MG63 (cell line): ENCODE results near the gene ORAI3. TPM values are rescaled to one million over a fixed set of nuclear protein-coding genes. Genes with fewer than 3 reads are reported as not detected.

Experiments used
- DNase-seq: peaks from one replicate; pipeline ENCODE4 v3.0.0-alpha.2; 2020
- H3K27me3 ChIP-seq: fragments of 250-450 bp; sonication (Bioruptor Pico); 2 replicates; pipeline ENCODE4 v1.5.1; 2020; ENCODE audit warnings: mild to moderate bottlenecking, moderate library complexity
- H3K36me3 ChIP-seq: fragments of 250-450 bp; sonication (Bioruptor Pico); 2 replicates; pipeline ENCODE4 v1.5.1; 2020; ENCODE audit warnings: mild to moderate bottlenecking, moderate library complexity
- H3K4me3 ChIP-seq: fragments of 250-450 bp; sonication (Bioruptor Pico); 2 replicates; pipeline ENCODE4 v1.5.1; 2020; ENCODE audit warnings: mild to moderate bottlenecking, moderate library complexity
- H3K9me3 ChIP-seq: fragments of 250-450 bp; sonication (Bioruptor Pico); 2 replicates; pipeline ENCODE4 v1.5.1; 2020; ENCODE audit warnings: mild to moderate bottlenecking, moderate library complexity
- total RNA-seq: library from RNA; depleted of rRNA; stranded (reverse); fragments of >200 nt; shearing (Covaris generic); gene quantifications from 2 replicates; pipeline ENCODE4 v1.2.3, GENCODE V29; 2014; ENCODE audit warnings: low replicate concordance

The ORAI3 gene
- total RNA-seq, 1 experiment from 2014 or later, result 4.2 TPM

DNA sequence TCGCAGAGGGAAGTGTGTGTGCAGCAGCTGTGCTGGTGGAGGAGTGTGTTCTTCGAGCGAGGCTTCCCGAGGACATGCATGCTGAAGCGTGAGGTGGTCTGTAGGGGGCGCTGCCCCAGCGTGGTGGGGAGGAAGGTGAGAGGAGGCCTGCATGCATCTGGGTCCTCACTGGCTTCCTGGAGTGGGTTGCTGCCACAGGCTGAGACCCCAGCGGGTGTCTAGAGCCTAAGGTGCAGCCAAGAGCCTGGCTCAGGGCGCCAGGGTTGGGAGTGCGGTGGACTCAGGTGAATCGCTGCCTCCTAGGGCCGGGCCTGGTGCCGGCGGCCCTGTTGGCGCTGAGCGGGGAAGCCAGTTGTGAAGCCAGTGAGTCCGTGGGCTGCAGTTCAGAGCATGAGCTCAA is 28.6 kb downstream of the ORAI3 start:
- DNase-seq, result no peak
- H3K27me3 ChIP-seq, result no peaks in the 10 kb centered on the region
- peaks cover 78% of the 10 kb centered on the region for H3K36me3 ChIP-seq
- no peaks in the 10 kb centered on the region for H3K9me3 ChIP-seq
- H3K4me3 ChIP-seq, result no peak overlapping the region

DNA sequence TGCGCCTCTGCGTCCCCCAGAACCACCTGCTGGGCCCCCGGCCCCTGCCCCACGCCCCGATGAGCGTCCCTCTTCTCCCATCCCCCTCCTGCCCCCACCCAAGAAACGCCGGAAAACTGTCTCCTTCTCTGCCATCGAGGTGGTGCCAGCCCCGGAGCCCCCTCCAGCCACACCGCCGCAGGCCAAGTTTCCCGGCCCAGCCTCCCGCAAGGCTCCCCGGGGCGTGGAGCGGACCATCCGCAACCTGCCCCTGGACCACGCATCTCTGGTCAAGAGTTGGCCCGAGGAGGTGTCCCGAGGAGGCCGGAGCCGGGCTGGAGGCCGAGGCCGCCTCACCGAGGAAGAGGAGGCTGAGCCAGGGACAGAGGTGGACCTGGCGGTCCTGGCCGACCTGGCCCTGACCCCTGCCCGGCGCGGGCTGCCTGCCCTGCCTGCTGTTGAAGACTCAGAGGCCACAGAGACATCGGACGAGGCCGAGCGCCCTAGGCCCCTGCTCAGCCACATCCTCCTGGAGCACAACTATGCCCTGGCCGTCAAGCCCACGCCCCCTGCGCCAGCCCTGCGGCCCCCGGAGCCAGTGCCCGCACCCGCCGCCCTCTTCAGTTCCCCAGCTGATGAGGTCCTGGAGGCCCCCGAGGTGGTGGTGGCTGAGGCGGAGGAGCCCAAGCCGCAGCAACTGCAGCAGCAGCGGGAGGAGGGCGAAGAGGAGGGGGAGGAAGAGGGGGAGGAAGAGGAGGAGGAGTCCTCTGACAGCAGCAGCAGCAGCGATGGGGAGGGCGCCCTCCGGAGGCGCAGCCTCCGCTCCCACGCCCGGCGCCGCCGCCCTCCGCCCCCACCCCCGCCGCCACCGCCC is 30.5 kb downstream of the ORAI3 start:
- no peaks in the 10 kb centered on the region for H3K27me3 ChIP-seq
- no peaks in the 10 kb centered on the region for H3K9me3 ChIP-seq
- peaks cover 70% of the 10 kb centered on the region for H3K36me3 ChIP-seq
- H3K4me3 ChIP-seq, result no peak overlapping the region
- DNase-seq, result no peak

DNA sequence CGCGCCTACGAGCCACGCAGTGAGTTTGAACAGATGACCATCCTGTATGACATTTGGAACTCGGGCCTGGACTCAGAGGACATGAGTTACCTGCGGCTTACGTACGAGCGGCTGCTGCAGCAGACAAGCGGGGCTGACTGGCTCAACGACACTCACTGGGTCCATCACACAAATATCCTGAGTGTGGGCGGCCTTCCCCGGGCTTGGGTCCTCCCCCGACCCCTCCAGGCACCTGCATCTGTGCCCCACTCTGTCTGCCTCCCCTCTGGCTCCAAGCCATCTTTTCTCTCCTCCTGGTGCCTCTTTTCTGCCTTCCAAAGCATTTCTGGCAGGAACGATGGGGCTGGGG is 31.1 kb downstream of the ORAI3 start:
- DNase-seq, result no peak
- Histone ChIP-seq H3K9me3 (no peaks in the 10 kb centered on the region), H3K27me3 (no peaks in the 10 kb centered on the region), H3K36me3 (peaks cover 69% of the 10 kb centered on the region), H3K4me3 (no peak overlapping the region)

DNA sequence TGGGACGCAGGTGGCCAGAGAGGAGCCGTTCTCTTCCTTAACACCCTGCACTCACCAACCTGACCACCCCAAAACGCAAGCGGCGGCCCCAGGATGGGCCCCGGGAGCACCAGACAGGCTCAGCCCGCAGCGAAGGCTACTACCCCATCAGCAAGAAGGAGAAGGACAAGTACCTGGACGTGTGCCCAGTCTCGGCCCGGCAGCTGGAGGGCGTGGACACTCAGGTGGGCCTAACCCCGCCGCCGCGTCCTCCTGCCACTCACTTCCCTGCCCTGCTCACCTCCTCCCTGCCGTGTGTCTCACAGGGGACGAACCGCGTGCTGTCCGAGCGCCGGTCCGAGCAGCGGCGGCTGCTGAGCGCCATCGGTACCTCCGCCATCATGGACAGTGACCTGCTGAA is 31.6 kb downstream of the ORAI3 start:
- peaks cover 71% of the 10 kb centered on the region for H3K36me3 ChIP-seq
- no peaks in the 10 kb centered on the region for H3K9me3 ChIP-seq
- H3K4me3 ChIP-seq, result no peak overlapping the region
- no peaks in the 10 kb centered on the region for H3K27me3 ChIP-seq
- DNase-seq, result no peak

DNA sequence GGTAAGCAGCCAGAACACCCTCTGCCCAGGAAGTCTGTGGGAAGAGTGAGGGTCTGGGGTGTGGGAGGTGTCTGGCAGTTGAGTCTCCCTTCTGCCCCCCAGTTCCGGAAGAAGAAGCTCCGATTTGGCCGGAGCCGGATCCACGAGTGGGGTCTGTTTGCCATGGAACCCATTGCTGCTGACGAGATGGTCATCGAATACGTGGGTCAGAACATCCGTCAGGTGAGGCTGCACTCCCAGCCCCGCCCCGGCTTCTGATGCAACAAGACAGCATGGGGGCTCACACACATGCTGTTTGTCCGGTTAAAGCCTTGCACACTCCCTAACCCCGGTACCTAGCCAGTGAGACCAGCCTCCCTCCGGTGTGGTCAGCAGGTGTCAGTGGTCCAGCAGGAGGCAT is 32.1 kb downstream of the ORAI3 start:
- no peaks in the 10 kb centered on the region for H3K27me3 ChIP-seq
- H3K36me3 ChIP-seq, result peaks cover 71% of the 10 kb centered on the region
- no peaks in the 10 kb centered on the region for H3K9me3 ChIP-seq

DNA sequence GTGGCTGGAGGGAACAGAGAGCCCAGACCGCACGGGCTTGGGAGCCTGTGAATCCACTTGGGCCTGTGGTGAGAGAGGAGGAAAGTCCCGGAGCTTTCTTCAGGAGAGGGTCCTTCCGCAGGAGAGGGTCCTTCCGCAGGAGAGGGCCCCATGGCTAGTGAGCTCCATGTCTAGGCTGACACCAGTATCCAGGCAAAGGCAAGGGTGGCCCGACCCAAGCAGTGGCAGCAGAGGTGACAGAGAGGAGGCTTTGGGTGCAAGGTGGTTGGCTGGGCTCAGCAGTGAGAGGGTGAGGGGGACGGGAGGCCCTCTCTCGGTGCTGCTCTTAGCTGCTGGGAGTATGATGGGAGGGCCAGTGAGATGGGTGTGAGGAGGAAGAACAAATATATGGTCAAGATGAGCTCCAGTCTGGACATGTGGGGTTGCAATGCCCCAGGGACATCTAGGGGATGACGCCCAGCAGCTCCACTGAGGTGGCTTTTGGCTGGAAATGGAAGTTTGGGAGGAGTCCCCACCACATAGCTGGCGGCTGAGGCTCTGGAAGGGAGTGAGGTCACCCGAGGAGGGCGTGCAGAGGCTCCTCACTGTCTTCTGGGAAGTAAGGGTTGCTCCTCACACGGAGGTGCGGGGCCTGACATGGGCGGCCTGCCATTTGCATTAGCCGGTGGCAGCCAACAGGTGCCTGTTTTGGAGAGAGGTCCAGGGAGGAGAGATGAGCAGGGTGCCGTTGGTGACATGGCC is 33.9 kb downstream of the ORAI3 start:
- Histone ChIP-seq H3K4me3 (no peak overlapping the region), H3K9me3 (no peaks in the 10 kb centered on the region), H3K27me3 (no peaks in the 10 kb centered on the region), H3K36me3 (peaks cover 64% of the 10 kb centered on the region)
- no peak for DNase-seq

More for the DNA sequence above, 32.1 kb downstream of the ORAI3 start:
- no peak for DNase-seq
- no peak overlapping the region for H3K4me3 ChIP-seq

DNA sequence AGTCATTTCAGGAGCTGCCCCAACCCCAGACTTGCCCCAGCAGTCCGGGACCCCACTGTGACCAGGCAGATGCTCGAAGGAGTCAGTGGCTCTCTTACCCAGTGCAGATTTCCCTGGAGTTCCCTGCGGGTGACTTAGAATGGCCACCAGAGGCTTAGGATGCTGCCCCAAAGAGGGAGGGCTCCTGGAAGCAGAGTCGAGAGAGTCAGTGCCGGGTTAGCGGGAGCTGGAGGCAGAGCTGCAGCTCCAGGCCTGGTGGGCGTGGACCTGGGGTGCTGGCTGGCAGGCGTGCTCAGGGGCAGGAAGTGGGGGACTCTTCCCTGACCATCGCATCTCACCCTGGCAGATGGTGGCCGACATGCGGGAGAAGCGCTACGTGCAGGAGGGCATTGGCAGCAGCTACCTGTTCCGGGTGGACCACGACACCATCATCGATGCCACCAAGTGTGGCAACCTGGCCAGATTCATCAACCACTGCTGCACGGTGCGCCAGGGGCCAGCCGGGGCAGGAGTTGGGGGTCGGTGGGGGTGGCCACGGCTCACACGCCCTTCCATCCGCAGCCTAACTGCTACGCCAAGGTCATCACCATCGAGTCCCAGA is 34.5 kb downstream of the ORAI3 start:
- H3K27me3 ChIP-seq, result no peaks in the 10 kb centered on the region
- no peaks in the 10 kb centered on the region for H3K9me3 ChIP-seq
- no peak overlapping the region for H3K4me3 ChIP-seq
- peaks cover 61% of the 10 kb centered on the region for H3K36me3 ChIP-seq
- DNase-seq, result no peak

DNA sequence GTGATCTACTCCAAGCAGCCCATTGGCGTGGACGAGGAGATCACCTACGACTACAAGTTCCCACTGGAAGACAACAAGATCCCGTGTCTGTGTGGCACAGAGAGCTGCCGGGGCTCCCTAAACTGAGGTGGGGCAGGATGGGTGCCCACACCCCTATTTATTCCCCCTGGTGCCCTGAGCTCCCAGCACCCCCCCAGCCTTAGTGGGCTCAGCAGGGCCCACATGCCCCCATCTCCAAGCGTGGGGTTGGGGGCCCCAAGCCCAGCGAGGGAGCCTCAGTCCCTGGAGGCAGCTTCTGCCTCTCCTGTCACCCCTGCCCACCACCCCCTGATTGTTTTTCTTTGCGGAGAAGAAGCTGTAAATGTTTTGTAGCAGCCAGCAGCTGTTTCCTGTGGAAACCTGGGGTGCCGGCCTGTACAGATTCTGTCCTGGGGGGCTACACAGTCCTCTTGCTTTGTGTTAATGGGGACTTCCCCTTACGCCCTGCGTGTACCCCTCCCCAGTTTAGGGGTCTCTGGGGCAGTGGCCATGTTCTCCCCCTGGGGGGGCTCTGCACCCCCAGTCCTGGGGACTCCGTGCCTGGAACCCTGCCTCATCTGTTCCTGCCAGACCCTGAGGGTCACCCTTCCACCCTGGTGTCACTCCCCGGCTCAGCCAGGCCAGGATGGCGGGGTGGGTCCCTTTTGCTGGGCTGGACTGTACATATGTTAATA is 35.2 kb downstream of the ORAI3 start:
- Histone ChIP-seq H3K36me3 (peaks cover 57% of the 10 kb centered on the region), H3K27me3 (no peaks in the 10 kb centered on the region), H3K4me3 (no peak overlapping the region), H3K9me3 (no peaks in the 10 kb centered on the region)
- DNase-seq, result no peak

DNA sequence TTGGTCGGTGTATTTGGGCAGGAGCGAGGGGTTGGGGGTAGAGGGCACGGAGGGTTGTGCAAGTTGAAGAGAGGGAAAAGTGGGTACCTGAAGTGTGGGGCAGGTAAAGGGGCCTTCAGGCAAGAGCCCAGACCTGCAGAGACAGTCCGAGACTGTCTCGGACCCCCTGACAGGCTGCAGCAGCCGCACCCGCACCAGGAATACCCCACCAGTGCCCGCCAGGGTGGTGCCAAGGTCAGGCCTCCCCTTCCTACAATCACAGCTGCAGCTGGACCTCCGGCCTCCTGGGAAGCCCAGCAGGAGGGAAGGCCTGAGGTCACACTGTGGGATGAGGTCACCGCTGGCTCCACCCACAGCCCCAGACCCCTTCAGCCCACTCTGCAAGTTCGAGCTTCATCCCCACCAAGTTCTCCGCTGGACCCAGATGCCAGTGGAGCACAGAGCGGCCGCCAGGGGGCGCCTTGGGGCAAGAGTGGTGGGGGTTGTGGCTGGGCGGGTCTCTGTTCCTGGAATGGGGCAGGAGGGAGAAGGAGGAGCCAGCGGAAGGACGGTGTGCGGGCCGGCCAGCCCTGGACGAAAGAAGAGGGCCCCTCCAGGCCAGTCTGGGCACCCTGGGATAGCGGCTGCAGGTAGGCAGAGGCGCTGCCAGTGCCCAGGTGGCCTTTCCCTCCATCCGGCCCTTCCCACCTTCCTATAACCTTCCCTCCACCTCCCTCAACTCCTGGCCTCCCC is 36.0 kb downstream of the ORAI3 start, which contains the start of gene HSD3B7:
Gene HSD3B7, plus strand, starts transcription at position 539 of the 732 bp plus-strand sequence. CDS start 452 bp downstream, outside the sequence.
- DNase-seq, result peak; percentile 84
- Histone ChIP-seq H3K27me3 (no peaks in the 10 kb centered on the region), H3K4me3 (0 out of 2 replicates have a peak within 1 kb of the TSS, but pooled peaks have one; percentile 11), H3K36me3 (peaks cover 52% of the 10 kb centered on the region), H3K9me3 (no peaks in the 10 kb centered on the region)

DNA sequence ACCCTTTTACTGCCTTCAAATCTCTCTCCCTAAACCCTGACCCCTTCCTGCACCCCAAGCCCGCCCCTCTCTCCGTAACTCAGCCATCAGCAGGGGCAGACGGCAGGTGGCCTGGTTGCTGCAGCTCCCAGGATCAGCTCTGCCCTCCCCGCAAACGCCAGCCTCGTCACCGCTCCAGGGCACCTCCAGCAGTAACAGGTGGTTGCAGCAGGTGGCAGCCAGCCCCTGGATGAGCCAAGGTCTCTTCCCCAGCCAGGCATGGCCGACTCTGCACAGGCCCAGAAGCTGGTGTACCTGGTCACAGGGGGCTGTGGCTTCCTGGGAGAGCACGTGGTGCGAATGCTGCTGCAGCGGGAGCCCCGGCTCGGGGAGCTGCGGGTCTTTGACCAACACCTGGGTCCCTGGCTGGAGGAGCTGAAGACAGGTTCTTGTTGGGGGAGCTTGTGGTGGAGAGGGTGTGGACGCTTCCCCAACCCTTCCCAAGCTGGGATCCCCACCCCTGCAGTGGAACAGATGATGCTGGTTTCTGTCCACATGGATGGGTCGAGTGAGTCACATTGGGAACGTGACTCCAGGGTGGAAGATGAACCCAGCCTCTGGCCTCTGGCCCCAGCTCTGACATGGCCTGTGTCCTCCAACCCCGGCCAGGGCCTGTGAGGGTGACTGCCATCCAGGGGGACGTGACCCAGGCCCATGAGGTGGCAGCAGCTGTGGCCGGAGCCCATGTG is 36.7 kb downstream of the ORAI3 start:
- H3K36me3 ChIP-seq, result peaks cover 46% of the 10 kb centered on the region
- 0 out of 2 replicates have a peak overlapping the region, but pooled peaks have one; percentile 11 for H3K4me3 ChIP-seq
- H3K9me3 ChIP-seq, result no peaks in the 10 kb centered on the region
- peak; percentile 46 for DNase-seq
- no peaks in the 10 kb centered on the region for H3K27me3 ChIP-seq

DNA sequence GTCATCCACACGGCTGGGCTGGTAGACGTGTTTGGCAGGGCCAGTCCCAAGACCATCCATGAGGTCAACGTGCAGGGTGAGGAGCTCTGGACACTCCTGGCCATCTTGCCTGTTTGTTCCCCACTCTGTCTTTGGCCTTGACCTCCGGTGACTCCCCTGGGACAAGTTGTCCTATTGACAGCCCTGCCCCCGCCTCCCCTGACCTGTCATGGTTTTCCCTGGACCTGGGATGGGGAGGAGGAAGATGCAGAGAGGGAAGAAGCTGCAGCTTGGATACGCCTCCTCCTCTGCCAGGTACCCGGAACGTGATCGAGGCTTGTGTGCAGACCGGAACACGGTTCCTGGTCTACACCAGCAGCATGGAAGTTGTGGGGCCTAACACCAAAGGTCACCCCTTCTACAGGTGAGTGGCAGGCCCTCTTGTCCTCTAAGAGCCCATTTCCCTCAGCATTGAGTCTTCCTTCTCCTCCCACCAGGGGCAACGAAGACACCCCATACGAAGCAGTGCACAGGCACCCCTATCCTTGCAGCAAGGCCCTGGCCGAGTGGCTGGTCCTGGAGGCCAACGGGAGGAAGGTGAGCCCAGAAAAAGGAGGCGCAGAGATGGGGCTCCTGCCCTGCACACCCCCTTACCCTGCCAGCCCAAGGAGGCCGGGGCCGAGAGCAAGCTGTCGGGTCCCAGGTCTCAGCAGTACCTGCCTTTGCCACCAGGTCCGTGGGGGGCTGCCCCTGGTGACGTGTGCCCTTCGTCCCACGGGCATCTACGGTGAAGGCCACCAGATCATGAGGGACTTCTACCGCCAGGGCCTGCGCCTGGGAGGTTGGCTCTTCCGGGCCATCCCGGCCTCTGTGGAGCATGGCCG is 37.5 kb downstream of the ORAI3 start:
- no peaks in the 10 kb centered on the region for H3K9me3 ChIP-seq
- H3K4me3 ChIP-seq, result no peak overlapping the region
- peaks cover 39% of the 10 kb centered on the region for H3K36me3 ChIP-seq
- H3K27me3 ChIP-seq, result no peaks in the 10 kb centered on the region
- no peak for DNase-seq

DNA sequence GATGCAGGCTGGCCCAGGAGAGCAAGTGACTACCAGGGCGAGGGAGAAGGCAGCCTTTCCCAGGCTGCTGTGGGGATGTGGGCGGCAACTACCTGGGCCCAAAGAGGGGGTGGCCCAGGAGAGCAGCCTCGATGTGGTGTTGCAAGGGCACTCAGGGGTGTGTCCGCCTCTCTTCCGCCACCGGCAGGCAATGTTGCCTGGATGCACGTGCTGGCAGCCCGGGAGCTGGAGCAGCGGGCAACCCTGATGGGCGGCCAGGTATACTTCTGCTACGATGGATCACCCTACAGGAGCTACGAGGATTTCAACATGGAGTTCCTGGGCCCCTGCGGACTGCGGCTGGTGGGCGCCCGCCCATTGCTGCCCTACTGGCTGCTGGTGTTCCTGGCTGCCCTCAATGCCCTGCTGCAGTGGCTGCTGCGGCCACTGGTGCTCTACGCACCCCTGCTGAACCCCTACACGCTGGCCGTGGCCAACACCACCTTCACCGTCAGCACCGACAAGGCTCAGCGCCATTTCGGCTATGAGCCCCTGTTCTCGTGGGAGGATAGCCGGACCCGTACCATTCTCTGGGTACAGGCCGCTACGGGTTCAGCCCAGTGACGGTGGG is 38.8 kb downstream of the ORAI3 start:
- no peak overlapping the region for H3K4me3 ChIP-seq
- no peaks in the 10 kb centered on the region for H3K9me3 ChIP-seq
- peaks cover 31% of the 10 kb centered on the region for H3K36me3 ChIP-seq
- DNase-seq, result no peak
- H3K27me3 ChIP-seq, result no peaks in the 10 kb centered on the region

DNA sequence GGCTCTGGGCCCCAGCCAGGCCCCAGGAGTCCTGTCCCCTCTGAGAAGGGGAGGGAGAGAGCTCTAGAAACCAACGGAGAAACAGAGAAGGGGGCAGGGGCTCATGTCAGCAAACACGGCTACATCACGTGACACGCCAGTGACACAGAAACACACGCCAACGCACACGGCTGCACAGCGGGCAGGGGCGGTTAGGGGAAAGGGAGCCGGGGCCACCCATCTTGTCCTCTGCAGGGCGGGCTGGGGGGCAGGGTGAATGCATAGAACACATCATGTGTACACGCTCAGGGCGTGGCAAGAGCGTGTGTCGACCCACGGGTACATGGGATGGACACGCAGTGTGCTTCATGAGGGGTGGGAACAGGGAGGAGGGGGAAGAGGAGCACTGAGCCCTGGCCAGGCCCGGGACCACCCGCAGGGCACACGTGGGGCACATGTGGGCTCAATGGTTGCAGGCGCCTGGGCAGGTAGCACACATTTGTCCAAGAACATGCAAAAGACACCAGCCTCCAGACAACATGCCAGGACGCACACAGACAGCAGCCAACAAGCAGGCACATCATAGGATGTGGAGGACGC is 40.7 kb downstream of the ORAI3 start:
- no peak for DNase-seq
- H3K36me3 ChIP-seq, result peaks cover 19% of the 10 kb centered on the region
- no peaks in the 10 kb centered on the region for H3K27me3 ChIP-seq
- H3K4me3 ChIP-seq, result no peak overlapping the region
- no peaks in the 10 kb centered on the region for H3K9me3 ChIP-seq

DNA sequence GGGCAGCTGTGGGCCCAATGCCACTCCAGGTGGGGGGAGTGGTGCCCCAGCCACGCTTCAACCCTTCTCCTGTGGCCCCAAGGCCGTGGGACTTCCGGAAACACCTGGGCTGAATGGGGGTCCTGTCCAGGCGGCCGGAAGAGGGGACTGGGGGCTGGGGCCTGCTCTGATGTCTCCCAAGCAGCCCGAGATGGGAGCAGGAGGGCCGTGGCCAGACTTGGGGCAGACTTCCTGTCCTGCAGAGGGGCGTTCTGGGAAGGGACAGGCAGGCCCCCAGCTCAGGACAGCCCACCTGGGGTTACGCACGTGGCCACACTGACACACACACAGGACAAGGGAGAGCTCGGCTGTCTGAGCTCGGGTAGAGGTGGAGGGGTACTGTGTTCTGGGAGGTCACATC is 41.2 kb downstream of the ORAI3 start:
- H3K4me3 ChIP-seq, result no peak overlapping the region
- H3K27me3 ChIP-seq, result no peaks in the 10 kb centered on the region
- peaks cover 15% of the 10 kb centered on the region for H3K36me3 ChIP-seq
- H3K9me3 ChIP-seq, result no peaks in the 10 kb centered on the region
- no peak for DNase-seq
